ENCODE data around the gene FBXO34.

FBXO34 gene

DNA sequence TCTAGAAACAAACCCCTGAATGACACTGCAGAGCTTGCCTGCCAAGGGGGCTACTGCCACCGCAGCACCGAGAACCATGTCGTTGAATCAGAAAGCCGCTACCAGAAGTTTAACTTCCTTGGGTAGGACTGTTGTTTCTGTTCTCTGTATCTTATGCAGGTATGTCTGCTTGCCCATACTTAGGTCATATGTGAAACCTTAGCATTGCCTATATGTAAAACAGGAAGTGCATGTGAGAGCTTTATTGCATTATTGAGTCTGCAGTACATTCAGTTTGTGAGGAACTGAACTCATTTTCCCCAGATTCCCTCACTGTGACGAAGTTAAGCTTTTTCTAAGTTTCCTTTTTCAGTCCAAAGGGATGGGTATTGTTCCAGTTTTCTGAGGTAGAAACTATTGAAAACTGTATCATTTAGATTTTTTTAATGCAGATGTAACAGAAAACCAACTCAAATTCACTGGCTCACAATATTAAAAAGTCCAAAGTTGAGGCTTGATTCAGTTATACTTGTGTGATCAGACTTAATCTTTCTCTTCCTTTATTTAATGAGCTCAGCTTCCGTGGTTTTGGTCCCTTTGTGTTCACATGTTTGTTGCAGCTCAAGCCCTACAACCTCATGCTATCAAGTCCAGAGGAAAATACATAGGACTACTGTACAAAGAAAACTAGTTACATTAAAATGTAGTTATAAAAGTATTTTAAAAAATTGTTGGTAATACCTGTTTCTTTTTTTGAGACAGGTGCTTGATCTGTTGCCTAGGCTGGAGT is 6.9 kb downstream of the FBXO34 start:
- no peaks in the 10 kb centered on the region for H3K27me3 ChIP-seq (ENCODE audit: insufficient read depth, low read length)
- peaks cover 3% of the 10 kb centered on the region for H3K4me1 ChIP-seq (ENCODE audit: insufficient read depth, low read length)
- peaks cover 5% of the 10 kb centered on the region for H3K9me3 ChIP-seq (ENCODE audit: low read length)
- no peak overlapping the region for H3K4me3 ChIP-seq (ENCODE audit: low read length)
- no peak overlapping the region for H2AFZ ChIP-seq (ENCODE audit: low read depth, low read length)
- peaks cover 4% of the 10 kb centered on the region for H3K36me3 ChIP-seq (ENCODE audit: insufficient read depth, low read length)

DNA sequence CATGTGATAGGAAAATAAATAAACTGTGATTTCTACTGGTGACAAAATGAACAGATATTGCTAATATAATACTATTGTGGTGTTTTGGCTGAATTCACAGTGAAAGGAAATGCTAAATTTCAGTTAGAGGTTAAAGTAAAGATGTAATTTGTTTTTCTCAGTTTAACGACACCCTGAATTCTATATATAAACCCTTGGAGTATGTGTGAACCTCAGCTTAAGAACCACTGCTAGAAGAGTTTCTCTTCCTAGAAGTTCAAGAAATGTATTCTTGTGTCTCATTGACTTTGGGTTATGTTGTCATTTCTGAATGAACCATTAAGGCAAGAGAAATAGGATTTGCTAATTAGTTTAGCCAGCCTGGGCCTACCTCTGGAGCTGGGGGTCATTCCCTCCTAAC is 8.2 kb downstream of the FBXO34 start:
- H3K27me3 ChIP-seq (ENCODE audit: insufficient read depth, low read length), result no peaks in the 10 kb centered on the region
- peaks cover 4% of the 10 kb centered on the region for H3K36me3 ChIP-seq (ENCODE audit: insufficient read depth, low read length)
- H3K4me1 ChIP-seq (ENCODE audit: insufficient read depth, low read length), result no peaks in the 10 kb centered on the region
- no peak overlapping the region for H2AFZ ChIP-seq (ENCODE audit: low read depth, low read length)
- H3K9me3 ChIP-seq (ENCODE audit: low read length), result peaks cover 5% of the 10 kb centered on the region
- no peak overlapping the region for H3K4me3 ChIP-seq (ENCODE audit: low read length)

DNA sequence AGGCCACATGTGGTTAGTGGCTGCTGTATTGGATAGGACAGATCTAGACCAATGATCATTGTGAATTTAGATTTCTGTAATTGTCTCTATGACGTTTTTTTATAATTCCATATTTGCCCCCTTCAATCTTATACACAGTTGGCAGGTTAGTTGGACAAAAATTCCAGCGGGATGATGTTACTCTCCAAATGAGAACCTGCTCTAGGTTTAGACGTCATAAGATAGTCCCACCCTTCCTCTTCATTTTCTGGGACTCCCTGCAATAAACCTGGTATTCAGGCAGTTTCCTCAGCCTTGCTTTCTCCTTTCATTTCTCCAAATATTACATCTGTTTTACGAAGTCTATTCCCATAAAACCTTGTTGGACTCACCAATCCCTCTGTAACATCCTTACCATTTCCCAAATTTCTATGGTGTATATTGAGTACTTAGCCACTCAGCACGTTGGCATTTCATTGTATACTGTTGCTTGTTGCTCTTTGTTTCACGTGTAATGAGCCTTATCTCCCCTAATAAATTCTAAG is 10.2 kb downstream of the FBXO34 start:
- Histone ChIP-seq H2AFZ (ENCODE audit: low read depth, low read length) (no peak overlapping the region), H3K9me3 (ENCODE audit: low read length) (peaks cover 5% of the 10 kb centered on the region), H3K4me3 (ENCODE audit: low read length) (no peak overlapping the region), H3K27me3 (ENCODE audit: insufficient read depth, low read length) (no peaks in the 10 kb centered on the region), H3K4me1 (ENCODE audit: insufficient read depth, low read length) (no peaks in the 10 kb centered on the region), H3K36me3 (ENCODE audit: insufficient read depth, low read length) (peaks cover 4% of the 10 kb centered on the region)

GRCh38 chr14:55285048-55285652 is 13.9 kb downstream of the FBXO34 start:
- Histone ChIP-seq H3K36me3 (ENCODE audit: insufficient read depth, low read length) (no peaks in the 10 kb centered on the region), H3K4me3 (ENCODE audit: low read length) (no peak overlapping the region), H3K9me3 (ENCODE audit: low read length) (peaks cover 1% of the 10 kb centered on the region), H2AFZ (ENCODE audit: low read depth, low read length) (no peak overlapping the region), H3K4me1 (ENCODE audit: insufficient read depth, low read length) (no peaks in the 10 kb centered on the region), H3K27me3 (ENCODE audit: insufficient read depth, low read length) (no peaks in the 10 kb centered on the region)

DNA sequence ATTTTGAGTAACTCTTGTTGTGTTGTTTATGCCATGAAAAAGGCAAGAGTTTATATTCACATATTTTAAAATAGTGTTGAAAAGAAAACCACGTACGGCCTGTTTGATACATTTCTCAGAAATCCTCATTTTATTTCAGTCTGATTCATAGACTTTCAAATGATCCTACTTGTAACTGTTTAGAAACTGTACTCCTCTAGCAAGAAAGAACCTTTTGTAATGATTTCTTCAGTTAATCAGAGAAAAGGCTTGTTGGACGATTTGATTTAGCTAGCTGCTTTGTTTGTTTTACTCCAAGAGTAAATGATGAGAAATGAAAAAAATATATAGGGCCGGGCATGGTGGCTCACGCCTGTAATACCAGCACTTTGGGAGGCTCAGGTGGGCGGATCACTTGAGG is 17.2 kb downstream of the FBXO34 start:
- H3K4me3 ChIP-seq (ENCODE audit: low read length), result no peak overlapping the region
- no peak overlapping the region for H2AFZ ChIP-seq (ENCODE audit: low read depth, low read length)
- no peaks in the 10 kb centered on the region for H3K9me3 ChIP-seq (ENCODE audit: low read length)
- no peaks in the 10 kb centered on the region for H3K36me3 ChIP-seq (ENCODE audit: insufficient read depth, low read length)
- no peaks in the 10 kb centered on the region for H3K4me1 ChIP-seq (ENCODE audit: insufficient read depth, low read length)
- H3K27me3 ChIP-seq (ENCODE audit: insufficient read depth, low read length), result no peaks in the 10 kb centered on the region

DNA sequence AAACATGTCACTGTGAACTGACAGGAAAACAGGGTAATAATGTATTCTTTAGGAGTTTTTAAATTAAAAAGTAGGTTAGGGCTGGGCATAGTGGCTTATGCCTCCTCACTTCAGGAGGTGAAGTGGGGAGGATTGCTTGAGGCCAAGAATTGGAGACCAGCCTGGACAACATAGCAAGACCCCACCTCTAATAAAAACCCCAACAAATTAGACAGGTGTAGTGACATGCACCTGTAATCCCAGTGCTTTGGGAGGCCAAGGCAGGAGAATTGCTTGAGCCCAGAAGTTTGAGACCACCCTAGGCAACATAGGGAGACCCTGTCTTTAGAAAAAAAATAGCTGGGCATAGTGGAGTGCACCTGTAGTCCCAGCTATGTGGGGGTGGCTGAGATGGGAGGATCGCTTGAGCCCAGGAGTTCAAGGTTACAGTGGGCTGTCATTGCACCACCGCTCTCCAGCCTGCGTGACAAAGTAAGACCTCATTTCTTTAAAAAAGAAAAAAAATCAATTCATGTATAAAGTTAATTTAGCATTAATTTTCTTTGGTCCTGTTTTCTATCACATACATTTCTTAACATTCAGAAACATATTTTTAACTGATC is 20.4 kb downstream of the FBXO34 start:
- Histone ChIP-seq H3K4me1 (ENCODE audit: insufficient read depth, low read length) (no peaks in the 10 kb centered on the region), H2AFZ (ENCODE audit: low read depth, low read length) (no peak overlapping the region), H3K27me3 (ENCODE audit: insufficient read depth, low read length) (no peaks in the 10 kb centered on the region), H3K4me3 (ENCODE audit: low read length) (no peak overlapping the region), H3K9me3 (ENCODE audit: low read length) (peaks cover 2% of the 10 kb centered on the region), H3K36me3 (ENCODE audit: insufficient read depth, low read length) (no peaks in the 10 kb centered on the region)

GRCh38 chr14:55294603-55295002 is 23.4 kb downstream of the FBXO34 start:
- Histone ChIP-seq H2AFZ (ENCODE audit: low read depth, low read length) (no peak overlapping the region), H3K4me3 (ENCODE audit: low read length) (no peak overlapping the region), H3K27me3 (ENCODE audit: insufficient read depth, low read length) (no peaks in the 10 kb centered on the region), H3K4me1 (ENCODE audit: insufficient read depth, low read length) (no peaks in the 10 kb centered on the region), H3K9me3 (ENCODE audit: low read length) (peaks cover 7% of the 10 kb centered on the region), H3K36me3 (ENCODE audit: insufficient read depth, low read length) (peaks cover 7% of the 10 kb centered on the region)

DNA sequence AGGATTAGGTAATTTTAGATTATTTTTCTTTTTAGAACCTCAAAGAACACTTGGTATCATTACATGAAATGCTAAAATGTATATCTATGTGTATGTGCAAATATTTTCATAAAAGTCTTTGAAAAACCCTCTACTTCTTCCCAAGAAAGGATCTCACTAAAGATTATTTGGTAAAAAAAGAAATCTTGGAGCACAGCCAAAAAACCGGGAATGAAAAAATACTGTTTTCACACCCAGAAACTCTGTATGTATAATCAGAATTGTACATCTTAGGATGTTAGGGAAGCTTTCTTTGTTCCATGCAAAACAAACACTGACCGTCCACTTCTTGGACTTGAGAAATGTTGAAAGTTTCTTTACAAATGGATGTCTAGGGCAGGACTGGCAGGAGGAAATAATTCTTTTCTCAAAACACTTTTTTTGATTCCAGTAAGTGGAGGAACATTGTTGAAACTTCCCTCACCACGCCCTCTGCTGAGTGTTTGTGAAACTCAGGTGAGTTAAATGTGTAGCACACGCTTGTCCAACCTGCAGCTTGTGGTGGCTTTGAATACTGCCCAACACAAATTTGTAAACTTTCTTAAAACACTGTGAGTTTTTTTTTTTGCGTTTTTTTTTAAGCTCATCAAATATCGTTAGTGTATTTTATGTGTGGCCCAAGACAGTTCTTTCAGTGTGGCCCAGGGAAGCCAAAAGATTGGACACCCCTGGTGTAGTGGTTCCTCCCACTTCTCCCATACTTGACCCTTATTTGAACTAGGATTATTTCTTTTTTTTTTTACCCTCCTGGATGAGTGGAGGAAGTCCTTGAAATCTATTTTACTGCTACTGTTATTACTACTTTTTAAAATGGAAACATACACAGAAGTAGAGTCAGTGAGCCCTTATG is 26.6 kb downstream of the FBXO34 start:
- peaks cover 7% of the 10 kb centered on the region for H3K9me3 ChIP-seq (ENCODE audit: low read length)
- no peak overlapping the region for H2AFZ ChIP-seq (ENCODE audit: low read depth, low read length)

GRCh38 chr14:55298500-55298822 is 27.2 kb downstream of the FBXO34 start:
- Histone ChIP-seq H3K27me3 (ENCODE audit: insufficient read depth, low read length) (no peaks in the 10 kb centered on the region), H3K9me3 (ENCODE audit: low read length) (peaks cover 7% of the 10 kb centered on the region), H3K4me1 (ENCODE audit: insufficient read depth, low read length) (peaks cover 6% of the 10 kb centered on the region), H2AFZ (ENCODE audit: low read depth, low read length) (no peak overlapping the region), H3K36me3 (ENCODE audit: insufficient read depth, low read length) (peaks cover 7% of the 10 kb centered on the region), H3K4me3 (ENCODE audit: low read length) (no peak overlapping the region)

More for the DNA sequence above, 26.6 kb downstream of the FBXO34 start:
- Histone ChIP-seq H3K4me1 (ENCODE audit: insufficient read depth, low read length) (peaks cover 6% of the 10 kb centered on the region), H3K36me3 (ENCODE audit: insufficient read depth, low read length) (peaks cover 7% of the 10 kb centered on the region), H3K4me3 (ENCODE audit: low read length) (no peak overlapping the region), H3K27me3 (ENCODE audit: insufficient read depth, low read length) (no peaks in the 10 kb centered on the region)

DNA sequence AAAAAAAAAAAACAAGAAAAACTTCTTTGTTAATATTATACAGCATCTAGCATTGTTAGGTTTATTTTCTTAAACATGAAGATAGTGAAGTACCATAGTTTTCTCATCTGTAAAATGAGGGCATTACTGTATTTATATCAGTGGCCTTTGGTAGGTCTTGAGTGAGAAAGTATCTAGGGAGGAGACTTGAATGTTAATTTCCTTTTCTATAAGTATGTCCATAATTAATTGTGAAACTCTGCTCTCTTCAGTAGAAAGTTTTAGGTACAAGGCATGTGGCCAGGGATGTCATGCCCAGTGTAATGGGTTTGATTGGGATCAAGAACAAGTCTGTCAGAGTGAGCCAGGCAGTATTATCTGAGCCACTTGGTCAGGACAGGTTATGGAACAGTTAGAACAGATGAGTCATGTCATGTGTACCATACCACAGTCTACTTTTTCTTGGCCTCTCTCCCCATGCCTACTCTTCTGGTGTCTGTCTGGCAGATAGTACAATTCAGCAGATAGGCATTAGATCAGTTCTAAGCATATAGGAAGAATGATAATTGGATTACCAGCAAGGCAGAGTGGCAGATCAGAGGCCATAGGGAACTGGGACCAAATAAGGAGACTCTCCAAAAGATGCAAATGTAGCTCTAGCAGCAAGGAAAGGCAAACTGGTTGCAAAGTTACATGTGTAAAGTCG is 30.4 kb downstream of the FBXO34 start:
- H3K9me3 ChIP-seq (ENCODE audit: low read length), result peaks cover 5% of the 10 kb centered on the region
- no peak overlapping the region for H2AFZ ChIP-seq (ENCODE audit: low read depth, low read length)
- H3K4me3 ChIP-seq (ENCODE audit: low read length), result no peak overlapping the region
- peaks cover 6% of the 10 kb centered on the region for H3K4me1 ChIP-seq (ENCODE audit: insufficient read depth, low read length)
- H3K27me3 ChIP-seq (ENCODE audit: insufficient read depth, low read length), result no peaks in the 10 kb centered on the region
- peaks cover 7% of the 10 kb centered on the region for H3K36me3 ChIP-seq (ENCODE audit: insufficient read depth, low read length)

- no peak overlapping the region for H3K4me3 ChIP-seq (ENCODE audit: low read length)
- peaks cover 6% of the 10 kb centered on the region for H3K4me1 ChIP-seq (ENCODE audit: insufficient read depth, low read length)
- H2AFZ ChIP-seq (ENCODE audit: low read depth, low read length), result no peak overlapping the region
- H3K36me3 ChIP-seq (ENCODE audit: insufficient read depth, low read length), result peaks cover 7% of the 10 kb centered on the region
- no peaks in the 10 kb centered on the region for H3K27me3 ChIP-seq (ENCODE audit: insufficient read depth, low read length)
- peaks cover 5% of the 10 kb centered on the region for H3K9me3 ChIP-seq (ENCODE audit: low read length)
Measured at GRCh38 chr14:55302367-55303124, 31.3 kb downstream of the FBXO34 start.

DNA sequence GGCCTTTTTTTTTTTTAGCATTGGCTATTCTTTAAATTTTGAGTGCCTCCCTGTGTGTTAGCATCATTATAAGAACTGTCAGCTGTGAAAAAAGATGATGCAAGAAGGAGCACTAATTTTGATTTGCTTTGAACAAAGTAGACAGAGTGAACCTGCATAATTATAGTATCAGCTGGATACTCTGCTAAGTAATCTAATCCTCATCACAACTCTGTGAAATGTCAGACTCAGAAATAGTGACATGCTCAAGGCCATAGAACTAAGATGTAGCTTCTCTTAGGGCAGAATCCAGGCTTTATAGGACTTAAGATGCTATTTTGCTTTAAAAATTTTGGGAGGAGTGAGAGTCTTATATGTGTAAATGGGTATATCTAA is 31.9 kb downstream of the FBXO34 start:
- peaks cover 6% of the 10 kb centered on the region for H3K4me1 ChIP-seq (ENCODE audit: insufficient read depth, low read length)
- peaks cover 5% of the 10 kb centered on the region for H3K9me3 ChIP-seq (ENCODE audit: low read length)
- peaks cover 7% of the 10 kb centered on the region for H3K36me3 ChIP-seq (ENCODE audit: insufficient read depth, low read length)
- H3K27me3 ChIP-seq (ENCODE audit: insufficient read depth, low read length), result no peaks in the 10 kb centered on the region
- H3K4me3 ChIP-seq (ENCODE audit: low read length), result no peak overlapping the region
- no peak overlapping the region for H2AFZ ChIP-seq (ENCODE audit: low read depth, low read length)

All from neuron (in vitro differentiated cells).